Liver (tissue), 3 donors: ENCODE measurements around the gene SNX18.

Source experiments
- CTCF ChIP-seq: fragments of 150-350 bp; IDR thresholded peaks from 2 replicates; pipeline ENCODE4 v1.5.1; 2017; ENCODE audit warnings: improper control_type of control experiment, low read depth, low read length; ENCODE audit not compliant: missing input control
- TAF1 ChIP-seq: conservative IDR thresholded peaks from 2 replicates; pipeline ENCODE4 v1.6.1; 2016; ENCODE audit warnings: antibody characterized with exemption, mild to moderate bottlenecking
- TF ChIP-seq, protein P1 (sequence below): IDR thresholded peaks from 2 replicates; pipeline ENCODE4 v1.6.1; 2016; ENCODE audit warnings: antibody characterized with exemption
- donor health status: healthy.
- donor health status: healthy.

DNA sequence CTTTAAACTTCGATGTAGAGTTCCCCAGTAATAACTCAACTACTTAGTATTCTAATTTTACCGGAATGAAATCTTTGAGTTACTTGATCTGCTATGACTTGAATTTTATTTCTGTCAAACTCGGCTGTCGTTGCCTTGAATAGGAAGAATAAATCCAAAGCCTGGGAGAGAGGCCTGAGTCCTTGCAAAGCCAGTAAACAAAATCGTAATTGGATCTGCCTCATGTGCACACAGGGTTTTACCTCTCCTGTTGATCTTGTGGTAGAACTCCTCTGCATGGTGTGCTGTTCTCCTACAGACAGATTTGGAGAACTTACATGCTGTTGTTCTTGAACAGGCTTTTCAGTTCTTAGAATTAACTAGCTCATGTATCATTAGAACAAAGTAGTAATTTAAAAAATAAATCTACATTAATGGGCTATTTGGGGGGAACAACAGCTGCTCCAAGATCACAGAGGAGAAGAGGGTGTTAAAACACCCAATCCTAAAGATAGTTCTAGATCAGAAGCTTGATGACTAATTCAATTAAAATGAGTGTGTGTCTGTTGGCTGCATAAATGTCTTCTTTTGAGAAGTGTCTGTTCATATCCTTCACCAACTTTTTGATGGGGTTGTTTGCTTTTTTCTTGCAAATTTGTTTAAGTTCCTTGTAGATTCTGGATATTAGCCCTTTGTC lies 33.2 kb upstream of the SNX18 start:
- TF ChIP-seq TAF1, result no peak
- TF ChIP-seq, protein P1, sequence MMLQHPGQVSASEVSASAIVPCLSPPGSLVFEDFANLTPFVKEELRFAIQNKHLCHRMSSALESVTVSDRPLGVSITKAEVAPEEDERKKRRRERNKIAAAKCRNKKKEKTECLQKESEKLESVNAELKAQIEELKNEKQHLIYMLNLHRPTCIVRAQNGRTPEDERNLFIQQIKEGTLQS, result no peak
- TF ChIP-seq CTCF, result no peak
